Lower leg skin (tissue), 4 donors: ENCODE data around the gene RARRES2. TPM values are rescaled to one million over a fixed set of nuclear protein-coding genes. Genes with fewer than 3 reads are reported as not detected.

Source experiments
- DNase-seq, 2 donors: peaks; one replicate each; pipeline ENCODE4 v3.0.0-alpha.2; 2019; ENCODE audit warnings: low spot score in 2 of 2
- H3K4me3 ChIP-seq: fragments of 200-600 bp; sonication (generic); 2 replicates; pipeline ENCODE4 v1.5.1; 2017; ENCODE audit warnings: mild to moderate bottlenecking, low read depth; ENCODE audit not compliant: poor library complexity, severe bottlenecking
- CTCF ChIP-seq, 3 donors: fragments of 450-650 bp; IDR thresholded peaks; one replicate each; pipeline ENCODE4 v1.5.1; 2016; ENCODE audit warnings: antibody characterized with exemption in 3 of 3, mild to moderate bottlenecking in 3 of 3, moderate library complexity in 2 of 3
- POLR2A ChIP-seq, 2 donors: fragments of 450-650 bp; IDR thresholded peaks; one replicate each; pipeline ENCODE4 v1.6.1; 2016 to 2017; ENCODE audit warnings: antibody characterized with exemption in 2 of 2, mild to moderate bottlenecking in 1 of 2, moderate library complexity in 1 of 2
- WGBS, 2 donors: methylation state at CpG; one replicate each; pipeline ENCODE4 v1.1.5; 2018; 5-methylcytosine and 5-hydroxymethylcytosine counted together
- intact Hi-C: fragments of 100-400 bp; cut with DNase I; formaldehyde crosslinking; loops from one replicate; pipeline ENCODE4 v1.15.0; 2023; ENCODE audit warnings: low total_unique reads
- total RNA-seq, 4 donors: library from RNA; depleted of rRNA; stranded (reverse); fragments of >200 nt; gene quantifications; one replicate each; pipeline ENCODE4 v1.1.0, GENCODE V29; 2016

The RARRES2 gene
- total RNA-seq, 4 donors from 2014 or later = 9.8 to 30.0 (median 16.8) TPM

- 5 to 7% methylated on average over 32 of the region's 32 CpGs for WGBS, 2 donors
- peak overlapping the region; percentile 90 for H3K4me3 ChIP-seq
- DNase-seq = peak in 1 of 2 donors; percentile 91
- TF ChIP-seq POLR2A (IDR thresholded peaks at IDR 0.05) = no peak
- no peak for TF ChIP-seq CTCF (IDR thresholded peaks at IDR 0.05)
- intact Hi-C loops = no loop called here
Measured at GRCh38 chr7:150378115-150378852, 36.9 kb upstream of the RARRES2 start.

- TF ChIP-seq CTCF (IDR thresholded peaks at IDR 0.05) (no peak), POLR2A (IDR thresholded peaks at IDR 0.05) (no peak)
- DNase-seq = no peak
- WGBS, 2 donors = 53 to 55% methylated on average over 4 of the region's 4 CpGs
- no peak overlapping the region for H3K4me3 ChIP-seq
- intact Hi-C loops = no loop called here
Measured at GRCh38 chr7:150377635-150378034, 36.2 kb upstream of the RARRES2 start.

- no peak overlapping the region for H3K4me3 ChIP-seq
- no peak for DNase-seq
- TF ChIP-seq CTCF (IDR thresholded peaks at IDR 0.05) = no peak
- TF ChIP-seq POLR2A (IDR thresholded peaks at IDR 0.05) = no peak
- 45 to 52% methylated on average over 3 of the region's 3 CpGs for WGBS, 2 donors
- intact Hi-C loops = no loop called here
Measured at GRCh38 chr7:150377196-150377595, 35.8 kb upstream of the RARRES2 start.

GRCh38 chr7:150376560-150376959, 35.1 kb upstream of the RARRES2 start:
- H3K4me3 ChIP-seq = no peak overlapping the region
- no peak for DNase-seq
- 67 to 68% methylated on average over 6 of the region's 6 CpGs for WGBS, 2 donors
- no peak for TF ChIP-seq POLR2A (IDR thresholded peaks at IDR 0.05)
- intact Hi-C loops = no loop called here

- TF ChIP-seq CTCF (IDR thresholded peaks at IDR 0.05) = no peak
- no peak for TF ChIP-seq POLR2A (IDR thresholded peaks at IDR 0.05)
- no peak overlapping the region for H3K4me3 ChIP-seq
- 76 to 78% methylated on average over 10 of the region's 10 CpGs for WGBS, 2 donors
- DNase-seq = no peak
- intact Hi-C loops = no loop called here
Measured at GRCh38 chr7:150375662-150376521, 34.5 kb upstream of the RARRES2 start.

GRCh38 chr7:150374472-150374871, 33.0 kb upstream of the RARRES2 start:
- no peak for DNase-seq
- no peak overlapping the region for H3K4me3 ChIP-seq
- intact Hi-C loops = no loop called here
- WGBS, 2 donors = 91 to 92% methylated on average over 5 of the region's 5 CpGs
- TF ChIP-seq CTCF (IDR thresholded peaks at IDR 0.05) (no peak), POLR2A (IDR thresholded peaks at IDR 0.05) (no peak)
